ENCODE results near the gene SLC7A9. TPM values are rescaled to one million over a fixed set of nuclear protein-coding genes. Genes with fewer than 3 reads are reported as not detected.

The SLC7A9 gene
- total and polyA plus RNA-seq, 10 of the 15 experiments (the other 5 are each of a cell fraction or from before 2014, with no cell fraction given), result 0.13 to 0.17 TPM; not detected in 8

- Histone ChIP-seq H3K27me3 (replicated peaks in 1 of 2; ENCODE audit: control insufficient read depth in 2 of 2, insufficient read depth in 2 of 2, low read length in 1 of 2) (no peaks in the 10 kb centered on the region), H3K4me2 (ENCODE audit: control insufficient read depth, insufficient read depth) (no peak overlapping the region), H3K36me3 (ENCODE audit: control insufficient read depth in 2 of 2, insufficient read depth in 2 of 2, low read length in 1 of 2) (no peaks in the 10 kb centered on the region), H3K4me1 (ENCODE audit: control insufficient read depth, insufficient read depth, low read length) (peaks cover 6% of the 10 kb centered on the region), H3K27ac (ENCODE audit: control insufficient read depth, insufficient read depth) (no peak overlapping the region), H3K4me3 (no peak overlapping the region), H3K9me3 (replicated peaks; ENCODE audit: control insufficient read depth, insufficient read depth, low read length) (no peaks in the 10 kb centered on the region), H3K9ac (ENCODE audit: control insufficient read depth, insufficient read depth, low read length) (no peak overlapping the region), H4K20me1 (ENCODE audit: control insufficient read depth, insufficient read depth) (no peaks in the 10 kb centered on the region), H3K79me2 (ENCODE audit: control insufficient read depth, insufficient read depth, low read length) (no peaks in the 10 kb centered on the region), H2AFZ (ENCODE audit: control insufficient read depth, low read depth, low read length) (no peak overlapping the region)
- ATAC-seq (no peak), DNase-seq (ENCODE audit: low read depth, low spot score) (no peak), FAIRE-seq (no peak)
- ChIA-PET POLR2A (no interaction called here), CTCF (no interaction called here), SMC1A (ENCODE audit: uncharacterized antibody, unreplicated experiment) (no interaction called here), RAD21 (ENCODE audit: unreplicated experiment) (no interaction called here)
- WGBS (ENCODE audit: insufficient coverage, insufficient replicate concordance, low lambda C conversion rate, missing lambda C conversion rate), result 7% methylated on average over 3 of the region's 3 CpGs
- no TSS peak for BruUV-seq (replicated peaks)
- in situ Hi-C loops (cut with MboI) (no loop called here), intact Hi-C loops (cut with micrococcal nuclease; ENCODE audit: unreplicated experiment) (no loop called here)
- TF ChIP-seq PKNOX1 (IDR thresholded peaks at IDR 0.05), result no peak
- no peak for TF ChIP-seq CEBPB (IDR thresholded peaks at IDR 0.05; ENCODE audit: borderline replicate concordance in 1 of 2, low read depth in 2 of 2, low read length in 2 of 2)
- no peak for TF ChIP-seq ZNF622 (IDR thresholded peaks at IDR 0.05)
- TF ChIP-seq CHD1 (IDR thresholded peaks at IDR 0.05; ENCODE audit: low read depth, low read length), result no peak
- TF ChIP-seq PAX5 (IDR thresholded peaks at IDR 0.05; ENCODE audit: borderline replicate concordance, low read depth, low read length), result no peak
These were observed 57.0 kb downstream of the SLC7A9 start for GRCh38 chr19:32812571-32812970.

GRCh38 chr19:32812036-32812435 lies 57.5 kb downstream of the SLC7A9 start:
- WGBS (ENCODE audit: insufficient coverage, insufficient replicate concordance, low lambda C conversion rate, missing lambda C conversion rate), result 45% methylated on average over 10 of the region's 10 CpGs
- CTCF ChIA-PET, result no interaction called here
- no peak for TF ChIP-seq IKZF2 (IDR thresholded peaks at IDR 0.05)
- no peak for TF ChIP-seq ZNF622 (IDR thresholded peaks at IDR 0.05)
- no peak for TF ChIP-seq REST (IDR thresholded peaks at IDR 0.05; ENCODE audit: low read depth, low read length)
- TF ChIP-seq NFXL1 (IDR thresholded peaks at IDR 0.05; ENCODE audit: borderline replicate concordance), result no peak
- no peak for TF ChIP-seq E4F1 (IDR thresholded peaks at IDR 0.05; ENCODE audit: borderline replicate concordance, partially characterized antibody)
- no peak for TF ChIP-seq ELK1 (IDR thresholded peaks at IDR 0.05; ENCODE audit: low read depth, low read length)

More at GRCh38 chr19:32812036-32812435, 57.5 kb downstream of the SLC7A9 start:
- Histone ChIP-seq H3K4me1 (ENCODE audit: control insufficient read depth, insufficient read depth, low read length) (peaks cover 6% of the 10 kb centered on the region), H3K9me3 (replicated peaks; ENCODE audit: control insufficient read depth, insufficient read depth, low read length) (no peaks in the 10 kb centered on the region), H3K79me2 (ENCODE audit: control insufficient read depth, insufficient read depth, low read length) (no peaks in the 10 kb centered on the region), H2AFZ (ENCODE audit: control insufficient read depth, low read depth, low read length) (no peak overlapping the region), H3K27ac (ENCODE audit: control insufficient read depth, insufficient read depth) (no peak overlapping the region), H3K4me3 (no peak overlapping the region), H3K9ac (ENCODE audit: control insufficient read depth, insufficient read depth, low read length) (no peak overlapping the region), H3K36me3 (ENCODE audit: control insufficient read depth in 2 of 2, insufficient read depth in 2 of 2, low read length in 1 of 2) (no peaks in the 10 kb centered on the region), H3K4me2 (ENCODE audit: control insufficient read depth, insufficient read depth) (no peak overlapping the region), H4K20me1 (ENCODE audit: control insufficient read depth, insufficient read depth) (no peaks in the 10 kb centered on the region), H3K27me3 (replicated peaks in 1 of 2; ENCODE audit: control insufficient read depth in 2 of 2, insufficient read depth in 2 of 2, low read length in 1 of 2) (no peaks in the 10 kb centered on the region)
- POLR2A ChIA-PET, result no interaction called here
- DNase-seq (ENCODE audit: low read depth, low spot score) (no peak), ATAC-seq (no peak), FAIRE-seq (no peak)
- intact Hi-C loops (cut with micrococcal nuclease; ENCODE audit: unreplicated experiment), result no loop called here
- no TSS peak for BruUV-seq (replicated peaks)
- RAD21 ChIA-PET (ENCODE audit: unreplicated experiment), result no interaction called here
- in situ Hi-C loops (cut with MboI), result no loop called here
- SMC1A ChIA-PET (ENCODE audit: uncharacterized antibody, unreplicated experiment), result no interaction called here
